PC-3 (cell line): ENCODE measurements around the gene TSHZ2.

Source experiments
- EZH2 ChIP-seq: fragments of 300-600 bp; sonication (generic); IDR thresholded peaks from one replicate; pipeline ENCODE4 v1.6.1; 2017; ENCODE audit warnings: antibody characterized with exemption, mild to moderate bottlenecking, low read length; ENCODE audit not compliant: unreplicated experiment
- EZH2phosphoT487 ChIP-seq: fragments of 300-600 bp; sonication (generic); IDR thresholded peaks from 2 replicates; pipeline ENCODE4 v1.6.1; 2018; ENCODE audit warnings: mild to moderate bottlenecking, antibody characterized with exemption, low read length, borderline replicate concordance
- TF ChIP-seq, protein P1 (sequence below): fragments of 300-600 bp; sonication (generic); conservative IDR thresholded peaks from 2 replicates; pipeline ENCODE4 v1.5.1; 2017; ENCODE audit warnings: antibody characterized with exemption, low read depth, mild to moderate bottlenecking, low read length

DNA sequence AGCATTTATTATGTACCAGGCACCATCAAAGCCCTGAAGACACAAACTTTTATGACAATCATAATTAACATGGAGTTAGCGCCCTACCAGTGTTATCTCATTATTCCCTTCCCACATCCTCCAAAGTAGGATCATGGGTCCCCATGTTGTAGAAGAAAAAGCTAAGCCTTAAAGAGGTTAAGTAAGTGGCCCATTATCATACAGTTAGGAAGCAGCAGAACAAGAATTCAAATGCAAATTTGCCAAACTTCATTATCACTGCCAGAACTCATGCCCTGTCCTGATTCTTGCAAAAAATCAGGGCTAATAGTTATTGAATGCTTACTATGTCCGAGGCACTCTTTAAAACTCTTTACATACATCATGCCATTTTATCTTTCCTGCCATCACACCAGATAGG lies 310.9 kb downstream of the TSHZ2 start:
- TF ChIP-seq, protein P1, sequence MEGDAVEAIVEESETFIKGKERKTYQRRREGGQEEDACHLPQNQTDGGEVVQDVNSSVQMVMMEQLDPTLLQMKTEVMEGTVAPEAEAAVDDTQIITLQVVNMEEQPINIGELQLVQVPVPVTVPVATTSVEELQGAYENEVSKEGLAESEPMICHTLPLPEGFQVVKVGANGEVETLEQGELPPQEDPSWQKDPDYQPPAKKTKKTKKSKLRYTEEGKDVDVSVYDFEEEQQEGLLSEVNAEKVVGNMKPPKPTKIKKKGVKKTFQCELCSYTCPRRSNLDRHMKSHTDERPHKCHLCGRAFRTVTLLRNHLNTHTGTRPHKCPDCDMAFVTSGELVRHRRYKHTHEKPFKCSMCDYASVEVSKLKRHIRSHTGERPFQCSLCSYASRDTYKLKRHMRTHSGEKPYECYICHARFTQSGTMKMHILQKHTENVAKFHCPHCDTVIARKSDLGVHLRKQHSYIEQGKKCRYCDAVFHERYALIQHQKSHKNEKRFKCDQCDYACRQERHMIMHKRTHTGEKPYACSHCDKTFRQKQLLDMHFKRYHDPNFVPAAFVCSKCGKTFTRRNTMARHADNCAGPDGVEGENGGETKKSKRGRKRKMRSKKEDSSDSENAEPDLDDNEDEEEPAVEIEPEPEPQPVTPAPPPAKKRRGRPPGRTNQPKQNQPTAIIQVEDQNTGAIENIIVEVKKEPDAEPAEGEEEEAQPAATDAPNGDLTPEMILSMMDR = no peak
- TF ChIP-seq EZH2 = no peak
- no peak for TF ChIP-seq EZH2phosphoT487
